Adrenal gland (tissue), 5 donors: ENCODE results near the gene SH3D19.

Experiments used
- CTCF ChIP-seq, 6 experiments: fragments of 450-650 bp in 4 of 6; fragments of 200-600 bp in 2 of 6; sonication (generic) in 1 of 6; IDR thresholded peaks; 1 replicate in 5 of 6; 2 replicates in 1 of 6; pipeline versions ENCODE4 v1.5.1 to v1.8.0; 2016 to 2021; ENCODE audit warnings: antibody characterized with exemption in 6 of 6, mild to moderate bottlenecking in 2 of 6, moderate library complexity in 1 of 6
- POLR2A ChIP-seq, 2 donors: fragments of 450-650 bp; IDR thresholded peaks; one replicate each; pipeline ENCODE4 v1.6.1; 2017; ENCODE audit warnings: antibody characterized with exemption in 2 of 2, mild to moderate bottlenecking in 2 of 2, moderate library complexity in 1 of 2
- donor health status: DM: no; HTN: no; CAD: no.

GRCh38 chr4:151226004-151226932, 99.1 kb downstream of the SH3D19 start:
- TF ChIP-seq CTCF (IDR thresholded peaks at IDR 0.05) (no peak), POLR2A (IDR thresholded peaks at IDR 0.05) (no peak)
